Liver (tissue), 9 donors: ENCODE results near the gene PHC3. TPM values are rescaled to one million over a fixed set of nuclear protein-coding genes. Genes with fewer than 3 reads are reported as not detected.

ENCODE experiments used
- DNase-seq: peaks from one replicate; pipeline ENCODE4 v3.0.0-alpha.2; 2017; ENCODE audit warnings: low spot score
- H3K27ac ChIP-seq, 2 donors: one replicate each; pipeline ENCODE4 v1.7.0; 2013; ENCODE audit warnings: inconsistent platforms in 2 of 2, low read length in 2 of 2, control low read depth in 1 of 2, low read depth in 1 of 2, mild to moderate bottlenecking in 1 of 2
- H3K27me3 ChIP-seq, 4 donors: one replicate each; pipeline versions ENCODE4 v1.6.1 to v1.7.0; 2013; ENCODE audit warnings: low read length in 3 of 4, inconsistent platforms in 1 of 4, mild to moderate bottlenecking in 1 of 4, moderate library complexity in 1 of 4; ENCODE audit not compliant: control insufficient read depth in 4 of 4, insufficient read depth in 4 of 4
- H3K36me3 ChIP-seq, 4 donors: one replicate each; pipeline versions ENCODE4 v1.6.1 to v1.7.0; 2013; ENCODE audit warnings: low read length in 3 of 4, mild to moderate bottlenecking in 3 of 4, low read depth in 1 of 4, moderate library complexity in 1 of 4; ENCODE audit not compliant: control insufficient read depth in 4 of 4, insufficient read depth in 3 of 4
- H3K4me1 ChIP-seq, 4 donors: one replicate each; pipeline versions ENCODE4 v1.6.1 to v1.7.0; 2013; ENCODE audit warnings: low read length in 3 of 4, mild to moderate bottlenecking in 3 of 4, moderate library complexity in 1 of 4; ENCODE audit not compliant: control insufficient read depth in 4 of 4, insufficient read depth in 4 of 4
- H3K4me3 ChIP-seq, 3 donors: one replicate each; pipeline versions ENCODE4 v1.6.1 to v1.7.0; 2013; ENCODE audit warnings: low read length in 3 of 3, control low read depth in 1 of 3, low read depth in 1 of 3, mild to moderate bottlenecking in 1 of 3
- H3K9ac ChIP-seq, 2 donors: one replicate each; pipeline ENCODE4 v1.7.0; 2013; ENCODE audit warnings: low read length in 2 of 2, mild to moderate bottlenecking in 2 of 2, moderate library complexity in 2 of 2, control low read depth in 1 of 2, low read depth in 1 of 2
- H3K9me3 ChIP-seq, 4 donors: one replicate each; pipeline versions ENCODE4 v1.6.1 to v1.7.0; 2013; ENCODE audit warnings: low read length in 3 of 4; ENCODE audit not compliant: control insufficient read depth in 4 of 4
- EGR1 ChIP-seq, 2 donors: IDR thresholded peaks; 2 replicates each; pipeline ENCODE4 v1.6.1; 2016 to 2018; ENCODE audit warnings: antibody characterized with exemption in 2 of 2, low read depth in 2 of 2
- FOXA1 ChIP-seq: IDR thresholded peaks from 2 replicates; pipeline ENCODE4 v1.6.1; 2016; ENCODE audit warnings: antibody characterized with exemption
- FOXA2 ChIP-seq: IDR thresholded peaks from 2 replicates; pipeline ENCODE4 v1.6.1; 2016; ENCODE audit warnings: antibody characterized with exemption
- GABPA ChIP-seq, 2 donors: IDR thresholded peaks in 1 of 2; conservative IDR thresholded peaks in 1 of 2; 2 replicates each; pipeline ENCODE4 v1.6.1; 2016; ENCODE audit warnings: antibody characterized with exemption in 2 of 2, mild to moderate bottlenecking in 1 of 2, moderate library complexity in 1 of 2
- HNF4A ChIP-seq, 2 donors: conservative IDR thresholded peaks; 2 replicates each; pipeline ENCODE4 v1.6.1; 2016; ENCODE audit warnings: antibody characterized with exemption in 2 of 2, mild to moderate bottlenecking in 2 of 2
- HNF4G ChIP-seq: IDR thresholded peaks from 2 replicates; pipeline ENCODE4 v1.6.1; 2016; ENCODE audit warnings: antibody characterized with exemption
- JUND ChIP-seq, 2 donors: IDR thresholded peaks; 2 replicates each; pipeline ENCODE4 v1.6.1; 2016; ENCODE audit warnings: antibody characterized with exemption in 2 of 2
- NR2F2 ChIP-seq: IDR thresholded peaks from 2 replicates; pipeline ENCODE4 v1.6.1; 2016; ENCODE audit warnings: antibody characterized with exemption
- RAD21 ChIP-seq, 2 donors: IDR thresholded peaks; 2 replicates each; pipeline ENCODE4 v1.6.1; 2016; ENCODE audit warnings: antibody characterized with exemption in 2 of 2, mild to moderate bottlenecking in 2 of 2
- REST ChIP-seq: IDR thresholded peaks from 2 replicates; pipeline ENCODE4 v1.6.1; 2016; ENCODE audit warnings: antibody characterized with exemption, mild to moderate bottlenecking
- RXRA ChIP-seq, 2 donors: IDR thresholded peaks; 2 replicates each; pipeline ENCODE4 v1.6.1; 2017 to 2018; ENCODE audit warnings: antibody characterized with exemption in 2 of 2, mild to moderate bottlenecking in 1 of 2
- SP1 ChIP-seq: IDR thresholded peaks from 2 replicates; pipeline ENCODE4 v1.6.1; 2018; ENCODE audit warnings: antibody characterized with exemption, mild to moderate bottlenecking
- TAF1 ChIP-seq: conservative IDR thresholded peaks from 2 replicates; pipeline ENCODE4 v1.6.1; 2016; ENCODE audit warnings: antibody characterized with exemption, mild to moderate bottlenecking
- YY1 ChIP-seq: IDR thresholded peaks from 2 replicates; pipeline ENCODE4 v1.6.1; 2016; ENCODE audit warnings: antibody characterized with exemption, mild to moderate bottlenecking
- WGBS: extraction: QIAGEN DNeasy Blood & Tissue Kit; methylation state at CpG from one replicate; pipeline ENCODE4 v1.1.7; 2013; 5-methylcytosine and 5-hydroxymethylcytosine counted together
- polyA plus RNA-seq, 2 donors: library from polyadenylated mRNA; stranded (reverse) in 1 of 2; unstranded in 1 of 2; fragments of 200-250 nt in 1 of 2; fragments of >200 nt in 1 of 2; fragmentation: Nextera tagmentation in 1 of 2; extraction: Ambion mirVana in 1 of 2; gene quantifications; one replicate each; pipeline versions ENCODE4 v1.2.1 to v1.2.3, GENCODE V29; 2013 to 2015
- total RNA-seq, 2 donors: library from RNA; depleted of rRNA; stranded (reverse); fragments of >200 nt; gene quantifications; one replicate each; pipeline ENCODE4 v1.2.3, GENCODE V29; 2014
- TF ChIP-seq, protein P1 (sequence below): IDR thresholded peaks from 2 replicates; pipeline ENCODE4 v1.6.1; 2016; ENCODE audit warnings: antibody characterized with exemption
- TF ChIP-seq, protein P2 (sequence below): fragments of 150-350 bp; IDR thresholded peaks from 2 replicates; pipeline ENCODE4 v1.5.1; 2017; ENCODE audit warnings: improper control_type of control experiment, low read depth, low read length; ENCODE audit not compliant: missing input control
- TF ChIP-seq, protein P3 (sequence below): IDR thresholded peaks from 2 replicates; pipeline ENCODE4 v1.6.1; 2016; ENCODE audit warnings: antibody characterized with exemption
- TF ChIP-seq, protein P4 (sequence below): IDR thresholded peaks from 2 replicates; pipeline ENCODE4 v1.6.1; 2016; ENCODE audit warnings: antibody characterized with exemption
- donor health status: healthy.
- donor health status: healthy.
- donor health status: healthy.
- donor health status: healthy.
- donor health status: healthy.

PHC3 gene
- total and polyA plus RNA-seq, 4 donors = 3.9 to 44.7 (median 24.2) TPM

- TF ChIP-seq FOXA2 (no peak), HNF4A (conservative IDR thresholded peaks at IDR 0.05) (no peak), FOXA1 (no peak)
Observed at GRCh38 chr3:170159933-170160332, 21.6 kb downstream of the PHC3 start (continued).

- no peaks in the 10 kb centered on the region for H3K27me3 ChIP-seq
- H3K27ac ChIP-seq = no peak overlapping the region
- H3K9ac ChIP-seq = no peak overlapping the region
- H3K4me3 ChIP-seq = no peak overlapping the region
- 34% methylated on average over 1 of the region's 1 CpG for WGBS
- no peak for DNase-seq
- H3K36me3 ChIP-seq = peaks cover 2 to 15% (median 13%) of the 10 kb centered on the region in 4 donors
- peaks cover 0 to 11% (median 1%) of the 10 kb centered on the region in 4 donors for H3K4me1 ChIP-seq
- TF ChIP-seq FOXA2 (peak; percentile 21), NR2F2 (no peak), YY1 (no peak)
- no peaks in the 10 kb centered on the region for H3K9me3 ChIP-seq
Observed at GRCh38 chr3:170159459-170159858, 22.1 kb downstream of the PHC3 start.

DNA sequence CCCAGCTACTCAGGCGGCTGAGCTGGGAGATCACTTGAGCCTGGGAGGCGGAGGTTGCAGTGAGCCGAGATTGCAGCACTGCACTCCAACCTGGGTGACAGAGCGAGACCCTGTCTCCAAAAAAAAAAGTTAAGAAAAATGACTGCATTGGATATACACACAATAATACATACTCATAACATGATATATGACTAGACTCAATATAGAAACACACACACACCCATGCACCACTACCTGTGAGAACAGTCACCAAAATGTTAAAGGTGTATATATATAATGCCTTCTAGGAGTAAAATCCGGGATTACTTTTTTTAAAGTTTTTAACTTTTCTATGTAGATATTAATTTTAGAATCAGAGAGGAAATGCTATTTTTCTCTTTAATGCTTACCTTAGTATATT, 25.9 kb downstream of the PHC3 start:
- no peak overlapping the region for H3K27ac ChIP-seq
- WGBS = 87% methylated on average over 5 of the region's 5 CpGs
- peaks cover 0 to 3% (median 0%) of the 10 kb centered on the region in 4 donors for H3K36me3 ChIP-seq
- H3K9me3 ChIP-seq = no peaks in the 10 kb centered on the region
- H3K27me3 ChIP-seq = no peaks in the 10 kb centered on the region
- H3K4me3 ChIP-seq = no peak overlapping the region
- DNase-seq = no peak
- no peak overlapping the region for H3K9ac ChIP-seq
- TF ChIP-seq RXRA (IDR thresholded peaks at IDR 0.05) (no peak), TAF1 (no peak), FOXA2 (no peak), SP1 (no peak), JUND (IDR thresholded peaks at IDR 0.05) (no peak), EGR1 (IDR thresholded peaks at IDR 0.05; ENCODE audit: low read depth in 2 of 2) (no peak), REST (no peak), HNF4G (no peak), RAD21 (IDR thresholded peaks at IDR 0.05) (no peak), GABPA (IDR thresholded peaks at IDR 0.05 in 1 of 2, conservative IDR thresholded peaks at IDR 0.05 in 1 of 2) (no peak), NR2F2 (no peak), YY1 (no peak), FOXA1 (no peak), HNF4A (conservative IDR thresholded peaks at IDR 0.05) (no peak)
- TF ChIP-seq, protein P1, sequence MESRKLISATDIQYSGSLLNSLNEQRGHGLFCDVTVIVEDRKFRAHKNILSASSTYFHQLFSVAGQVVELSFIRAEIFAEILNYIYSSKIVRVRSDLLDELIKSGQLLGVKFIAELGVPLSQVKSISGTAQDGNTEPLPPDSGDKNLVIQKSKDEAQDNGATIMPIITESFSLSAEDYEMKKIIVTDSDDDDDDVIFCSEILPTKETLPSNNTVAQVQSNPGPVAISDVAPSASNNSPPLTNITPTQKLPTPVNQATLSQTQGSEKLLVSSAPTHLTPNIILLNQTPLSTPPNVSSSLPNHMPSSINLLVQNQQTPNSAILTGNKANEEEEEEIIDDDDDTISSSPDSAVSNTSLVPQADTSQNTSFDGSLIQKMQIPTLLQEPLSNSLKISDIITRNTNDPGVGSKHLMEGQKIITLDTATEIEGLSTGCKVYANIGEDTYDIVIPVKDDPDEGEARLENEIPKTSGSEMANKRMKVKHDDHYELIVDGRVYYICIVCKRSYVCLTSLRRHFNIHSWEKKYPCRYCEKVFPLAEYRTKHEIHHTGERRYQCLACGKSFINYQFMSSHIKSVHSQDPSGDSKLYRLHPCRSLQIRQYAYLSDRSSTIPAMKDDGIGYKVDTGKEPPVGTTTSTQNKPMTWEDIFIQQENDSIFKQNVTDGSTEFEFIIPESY = no peak
- TF ChIP-seq, protein P2, sequence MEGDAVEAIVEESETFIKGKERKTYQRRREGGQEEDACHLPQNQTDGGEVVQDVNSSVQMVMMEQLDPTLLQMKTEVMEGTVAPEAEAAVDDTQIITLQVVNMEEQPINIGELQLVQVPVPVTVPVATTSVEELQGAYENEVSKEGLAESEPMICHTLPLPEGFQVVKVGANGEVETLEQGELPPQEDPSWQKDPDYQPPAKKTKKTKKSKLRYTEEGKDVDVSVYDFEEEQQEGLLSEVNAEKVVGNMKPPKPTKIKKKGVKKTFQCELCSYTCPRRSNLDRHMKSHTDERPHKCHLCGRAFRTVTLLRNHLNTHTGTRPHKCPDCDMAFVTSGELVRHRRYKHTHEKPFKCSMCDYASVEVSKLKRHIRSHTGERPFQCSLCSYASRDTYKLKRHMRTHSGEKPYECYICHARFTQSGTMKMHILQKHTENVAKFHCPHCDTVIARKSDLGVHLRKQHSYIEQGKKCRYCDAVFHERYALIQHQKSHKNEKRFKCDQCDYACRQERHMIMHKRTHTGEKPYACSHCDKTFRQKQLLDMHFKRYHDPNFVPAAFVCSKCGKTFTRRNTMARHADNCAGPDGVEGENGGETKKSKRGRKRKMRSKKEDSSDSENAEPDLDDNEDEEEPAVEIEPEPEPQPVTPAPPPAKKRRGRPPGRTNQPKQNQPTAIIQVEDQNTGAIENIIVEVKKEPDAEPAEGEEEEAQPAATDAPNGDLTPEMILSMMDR = no peak
- TF ChIP-seq, protein P3, sequence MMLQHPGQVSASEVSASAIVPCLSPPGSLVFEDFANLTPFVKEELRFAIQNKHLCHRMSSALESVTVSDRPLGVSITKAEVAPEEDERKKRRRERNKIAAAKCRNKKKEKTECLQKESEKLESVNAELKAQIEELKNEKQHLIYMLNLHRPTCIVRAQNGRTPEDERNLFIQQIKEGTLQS = no peak
- TF ChIP-seq, protein P4, sequence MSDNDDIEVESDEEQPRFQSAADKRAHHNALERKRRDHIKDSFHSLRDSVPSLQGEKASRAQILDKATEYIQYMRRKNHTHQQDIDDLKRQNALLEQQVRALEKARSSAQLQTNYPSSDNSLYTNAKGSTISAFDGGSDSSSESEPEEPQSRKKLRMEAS = no peak
- peaks cover 0 to 11% (median 1%) of the 10 kb centered on the region in 4 donors for H3K4me1 ChIP-seq
